GM18520 (cell line): ENCODE measurements around the gene TMEM178A.

Source experiments
- ATAC-seq: cut with Tn5 transposase; IDR thresholded peaks from one replicate; pipeline ENCODE4 v1.9.1; 2021; ENCODE audit not compliant: unreplicated experiment

TMEM178A gene

GRCh38 chr2:39736640-39737039 is 70.9 kb downstream of the TMEM178A start:
- ATAC-seq = no peak

GRCh38 chr2:39737661-39738060 is 71.9 kb downstream of the TMEM178A start:
- no peak for ATAC-seq

GRCh38 chr2:39738936-39739335 is 73.2 kb downstream of the TMEM178A start:
- ATAC-seq = no peak

DNA sequence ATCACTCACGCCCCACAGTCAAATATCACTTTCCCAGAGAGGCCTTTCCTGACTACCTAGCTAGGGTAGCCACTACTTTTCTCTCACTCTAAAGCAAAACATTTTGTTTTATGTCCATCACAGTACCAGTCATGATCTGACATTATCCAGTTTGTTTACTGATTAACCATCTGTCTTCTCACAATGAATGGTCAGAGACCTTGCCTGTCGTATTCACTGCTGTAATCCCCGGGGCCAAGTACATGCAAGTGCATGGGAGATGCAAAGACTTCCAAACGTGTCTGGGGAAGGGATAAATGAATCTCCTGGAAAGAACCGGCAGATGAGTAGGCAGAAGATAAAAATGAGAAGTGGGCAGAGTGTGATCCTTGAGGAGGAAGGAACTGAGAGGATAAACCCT is 73.7 kb downstream of the TMEM178A start:
- no peak for ATAC-seq

- no peak for ATAC-seq
Observed at GRCh38 chr2:39741871-39742270, 76.2 kb downstream of the TMEM178A start.

GRCh38 chr2:39743269-39743776 is 77.6 kb downstream of the TMEM178A start:
- no peak for ATAC-seq

- no peak for ATAC-seq
Observed at GRCh38 chr2:39755466-39755865, 89.7 kb downstream of the TMEM178A start.

DNA sequence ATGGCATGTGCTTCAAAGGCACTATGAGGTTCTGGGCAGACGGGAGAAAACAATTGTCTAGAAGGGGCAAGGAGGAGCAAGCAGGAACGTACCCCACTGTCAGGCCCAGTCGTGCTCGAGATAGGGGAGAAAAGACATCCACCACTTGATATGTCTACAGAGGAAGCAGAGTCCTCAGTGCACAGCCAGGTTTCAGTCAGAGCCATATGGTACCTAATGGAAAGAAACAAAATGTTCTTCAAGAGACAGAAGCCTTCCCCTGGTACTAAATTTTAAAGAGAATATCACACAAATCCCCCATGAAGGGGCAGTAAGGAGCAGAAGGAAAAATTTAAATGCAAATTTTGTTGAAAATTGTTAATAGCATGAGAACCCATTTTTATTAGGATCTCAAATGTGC is 91.4 kb downstream of the TMEM178A start:
- no peak for ATAC-seq

GRCh38 chr2:39762448-39762847 is 96.7 kb downstream of the TMEM178A start:
- ATAC-seq = no peak
